Right lobe of liver (tissue), 4 donors: ENCODE results near the gene MACF1.

Experiments used
- POLR2A ChIP-seq: fragments of 450-650 bp; IDR thresholded peaks from one replicate; pipeline ENCODE4 v1.6.1; 2017; ENCODE audit warnings: antibody characterized with exemption, mild to moderate bottlenecking
- TF ChIP-seq, protein P1 (sequence below), 4 donors: fragments of 200-600 bp in 3 of 4; fragments of 450-650 bp in 1 of 4; IDR thresholded peaks; one replicate each; pipeline versions ENCODE4 v1.5.1 to v1.8.0; 2016 to 2022; ENCODE audit warnings: antibody characterized with exemption in 4 of 4, mild to moderate bottlenecking in 2 of 4
- donor health status: DM: no; HTN: no; CAD: no.
- donor health status: DM: no; HTN: no; CAD: no.
- donor health status: DM: no; HTN: yes; CAD: no.

DNA sequence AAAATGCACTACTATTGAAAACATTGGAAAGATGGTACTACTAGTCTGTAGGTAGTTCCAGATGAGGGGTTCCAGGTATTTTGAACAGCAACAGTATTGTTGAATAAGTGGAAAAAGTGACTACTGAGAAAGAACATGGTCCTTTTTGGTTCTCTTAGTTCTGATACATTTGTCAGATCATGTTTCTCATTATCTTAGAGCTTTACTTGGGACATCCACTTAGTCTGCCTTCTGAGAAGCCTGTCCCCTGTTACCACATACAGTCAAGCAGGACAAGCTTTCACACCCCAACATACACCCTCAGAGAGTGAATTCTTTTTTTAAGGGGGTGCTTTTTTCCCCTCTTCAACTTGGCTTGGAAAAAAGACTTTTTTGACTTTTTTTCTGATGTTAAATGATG lies 41.0 kb upstream of the MACF1 start:
- TF ChIP-seq, protein P1, sequence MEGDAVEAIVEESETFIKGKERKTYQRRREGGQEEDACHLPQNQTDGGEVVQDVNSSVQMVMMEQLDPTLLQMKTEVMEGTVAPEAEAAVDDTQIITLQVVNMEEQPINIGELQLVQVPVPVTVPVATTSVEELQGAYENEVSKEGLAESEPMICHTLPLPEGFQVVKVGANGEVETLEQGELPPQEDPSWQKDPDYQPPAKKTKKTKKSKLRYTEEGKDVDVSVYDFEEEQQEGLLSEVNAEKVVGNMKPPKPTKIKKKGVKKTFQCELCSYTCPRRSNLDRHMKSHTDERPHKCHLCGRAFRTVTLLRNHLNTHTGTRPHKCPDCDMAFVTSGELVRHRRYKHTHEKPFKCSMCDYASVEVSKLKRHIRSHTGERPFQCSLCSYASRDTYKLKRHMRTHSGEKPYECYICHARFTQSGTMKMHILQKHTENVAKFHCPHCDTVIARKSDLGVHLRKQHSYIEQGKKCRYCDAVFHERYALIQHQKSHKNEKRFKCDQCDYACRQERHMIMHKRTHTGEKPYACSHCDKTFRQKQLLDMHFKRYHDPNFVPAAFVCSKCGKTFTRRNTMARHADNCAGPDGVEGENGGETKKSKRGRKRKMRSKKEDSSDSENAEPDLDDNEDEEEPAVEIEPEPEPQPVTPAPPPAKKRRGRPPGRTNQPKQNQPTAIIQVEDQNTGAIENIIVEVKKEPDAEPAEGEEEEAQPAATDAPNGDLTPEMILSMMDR (IDR thresholded peaks at IDR 0.05) = no peak
- no peak for TF ChIP-seq POLR2A
